Measurements from ENCODE around the gene LMCD1.

LMCD1 gene

DNA sequence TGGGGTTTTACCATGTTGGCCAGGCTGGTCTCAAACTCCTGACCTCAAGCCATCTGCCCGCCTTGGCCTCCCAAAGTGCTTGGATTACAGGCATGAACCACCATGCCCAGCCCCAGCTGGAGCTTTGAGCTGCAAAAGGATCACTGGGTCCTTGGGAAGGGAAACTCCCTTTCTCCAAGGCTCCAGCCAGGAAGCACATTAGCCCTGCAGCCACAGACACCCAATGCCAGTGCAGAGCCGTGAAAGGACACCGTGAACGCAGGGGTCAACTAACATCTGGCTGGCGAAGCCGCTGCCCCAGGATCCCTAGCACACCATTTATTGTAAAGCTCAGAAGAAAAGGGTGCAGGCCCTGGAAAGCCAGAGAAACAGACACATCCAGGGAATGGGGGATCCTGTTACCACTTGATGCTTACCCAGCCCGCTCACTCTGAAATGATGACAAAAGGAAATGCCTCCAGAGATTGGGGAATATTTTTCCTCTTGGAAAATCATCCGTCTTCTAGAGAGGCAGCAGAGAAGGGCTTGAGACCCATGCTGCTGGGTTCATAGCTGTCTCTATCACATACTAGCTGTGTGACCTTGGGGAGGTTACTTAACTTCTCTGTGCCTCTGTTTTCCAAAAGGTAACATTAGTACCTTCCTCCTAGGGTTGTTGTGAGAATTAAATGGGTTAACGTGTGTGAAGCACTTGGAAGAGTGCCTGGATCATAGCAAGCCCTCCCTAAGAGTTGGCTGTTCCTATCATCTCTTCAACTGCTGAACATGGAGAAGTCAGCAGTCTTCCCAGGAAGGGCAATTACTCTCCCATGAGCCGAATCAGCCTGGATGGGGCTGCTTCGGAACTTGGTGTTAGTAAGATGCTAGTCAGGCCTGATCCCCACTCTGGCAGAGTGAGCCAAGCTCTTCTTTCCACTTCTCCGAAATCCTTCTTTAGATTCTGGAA, 40.8 kb downstream of the LMCD1 start:
- TF ChIP-seq, protein P1, sequence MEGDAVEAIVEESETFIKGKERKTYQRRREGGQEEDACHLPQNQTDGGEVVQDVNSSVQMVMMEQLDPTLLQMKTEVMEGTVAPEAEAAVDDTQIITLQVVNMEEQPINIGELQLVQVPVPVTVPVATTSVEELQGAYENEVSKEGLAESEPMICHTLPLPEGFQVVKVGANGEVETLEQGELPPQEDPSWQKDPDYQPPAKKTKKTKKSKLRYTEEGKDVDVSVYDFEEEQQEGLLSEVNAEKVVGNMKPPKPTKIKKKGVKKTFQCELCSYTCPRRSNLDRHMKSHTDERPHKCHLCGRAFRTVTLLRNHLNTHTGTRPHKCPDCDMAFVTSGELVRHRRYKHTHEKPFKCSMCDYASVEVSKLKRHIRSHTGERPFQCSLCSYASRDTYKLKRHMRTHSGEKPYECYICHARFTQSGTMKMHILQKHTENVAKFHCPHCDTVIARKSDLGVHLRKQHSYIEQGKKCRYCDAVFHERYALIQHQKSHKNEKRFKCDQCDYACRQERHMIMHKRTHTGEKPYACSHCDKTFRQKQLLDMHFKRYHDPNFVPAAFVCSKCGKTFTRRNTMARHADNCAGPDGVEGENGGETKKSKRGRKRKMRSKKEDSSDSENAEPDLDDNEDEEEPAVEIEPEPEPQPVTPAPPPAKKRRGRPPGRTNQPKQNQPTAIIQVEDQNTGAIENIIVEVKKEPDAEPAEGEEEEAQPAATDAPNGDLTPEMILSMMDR (IDR thresholded peaks at IDR 0.05; ENCODE audit: extremely low read depth, missing control alignments), result no peak
- no peak for DNase-seq (ENCODE audit: low spot score)

DNA sequence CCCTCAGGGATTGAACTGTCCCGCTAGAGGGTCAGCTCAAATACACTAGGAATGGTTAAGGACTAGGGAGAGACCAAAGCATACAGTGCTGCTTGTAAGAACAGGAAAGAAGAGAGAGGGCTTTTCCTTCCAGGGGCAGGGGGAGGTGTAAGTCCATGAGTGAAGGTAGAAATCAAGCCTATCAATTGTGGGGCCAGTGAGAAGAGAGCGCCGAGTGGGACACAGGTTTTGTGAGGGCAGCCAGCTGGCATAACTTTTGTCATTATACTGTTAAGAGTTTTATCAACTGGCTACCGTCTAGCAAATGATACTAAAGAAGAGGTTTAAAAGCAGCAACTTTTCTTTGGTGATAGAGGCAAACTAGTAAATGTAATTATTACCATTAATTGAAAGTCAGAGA, 45.0 kb downstream of the LMCD1 start:
- DNase-seq (ENCODE audit: low spot score), result no peak
- TF ChIP-seq, protein P1 (IDR thresholded peaks at IDR 0.05; ENCODE audit: extremely low read depth, missing control alignments), result no peak

DNA sequence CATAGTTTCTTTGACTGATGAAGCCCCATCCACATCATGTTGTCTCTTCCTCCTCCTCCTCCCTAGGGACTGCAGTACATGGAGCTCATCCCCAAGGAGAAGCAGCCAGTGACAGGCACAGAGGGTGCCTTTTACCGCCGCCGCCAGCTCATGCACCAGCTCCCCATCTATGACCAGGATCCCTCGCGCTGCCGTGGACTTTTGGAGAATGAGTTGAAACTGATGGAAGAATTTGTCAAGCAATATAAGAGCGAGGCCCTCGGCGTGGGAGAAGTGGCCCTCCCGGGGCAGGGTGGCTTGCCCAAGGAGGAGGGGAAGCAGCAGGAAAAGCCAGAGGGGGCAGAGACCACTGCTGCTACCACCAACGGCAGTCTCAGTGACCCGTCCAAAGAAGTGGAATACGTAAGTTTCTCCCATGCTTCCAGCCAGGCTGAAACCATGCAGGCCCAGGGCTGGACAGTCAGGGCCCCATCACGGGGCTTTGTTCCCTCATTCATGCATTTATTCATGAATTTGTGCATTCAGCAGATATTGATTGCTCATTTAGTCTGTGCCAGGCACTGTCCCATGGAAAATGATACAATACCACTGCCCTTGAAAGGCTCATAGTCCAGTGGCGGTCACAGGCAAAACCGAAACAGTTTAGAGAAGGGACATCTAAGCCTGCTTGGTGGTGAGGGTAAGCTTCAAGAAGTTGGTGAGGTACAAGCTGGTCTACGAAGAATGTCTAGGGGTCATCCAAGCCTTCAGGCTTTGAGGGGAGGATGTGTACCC, 47.1 kb downstream of the LMCD1 start:
- TF ChIP-seq, protein P1 (IDR thresholded peaks at IDR 0.05; ENCODE audit: extremely low read depth, missing control alignments), result no peak
- no peak for DNase-seq (ENCODE audit: low spot score)

DNA sequence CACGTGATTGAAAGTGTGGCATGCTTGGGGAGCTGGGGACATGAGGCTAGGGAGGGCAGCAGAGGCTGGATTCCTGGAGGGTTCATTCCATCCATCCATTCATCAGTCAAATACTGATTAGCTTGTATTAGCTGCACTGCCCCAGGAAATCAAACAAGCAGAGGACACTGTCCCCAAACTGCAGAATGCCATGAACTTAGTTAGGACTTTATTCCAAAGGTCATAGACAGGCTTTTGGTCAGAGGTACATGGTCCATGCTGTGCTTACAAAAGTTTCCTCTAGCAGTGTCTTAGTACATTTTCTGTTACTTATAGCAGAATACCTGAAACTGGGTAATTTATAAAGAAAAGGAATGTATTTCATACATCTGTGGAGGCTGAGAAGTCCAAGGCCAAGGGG, 47.7 kb downstream of the LMCD1 start:
- TF ChIP-seq, protein P1 (IDR thresholded peaks at IDR 0.05; ENCODE audit: extremely low read depth, missing control alignments), result no peak
- no peak for DNase-seq (ENCODE audit: low spot score)

DNA sequence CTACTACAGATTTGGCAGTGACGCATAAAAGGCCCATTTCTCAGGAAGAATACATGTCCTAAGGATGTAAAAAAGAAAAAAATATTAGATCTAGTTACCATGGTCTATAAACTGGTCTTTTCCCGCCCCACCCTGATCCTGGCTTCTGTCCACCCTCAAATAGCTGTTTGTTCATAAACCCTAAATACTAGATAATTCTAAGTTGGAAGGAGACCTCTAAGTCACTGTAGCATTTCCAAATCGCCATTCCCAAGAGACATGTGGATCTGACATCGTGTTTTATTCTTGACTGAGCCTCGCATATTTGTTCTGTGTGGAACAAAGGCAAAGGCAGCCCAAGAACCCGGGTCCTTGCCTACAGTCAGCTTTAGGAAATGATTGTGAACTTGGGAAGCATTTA, 49.0 kb downstream of the LMCD1 start:
- TF ChIP-seq, protein P1 (IDR thresholded peaks at IDR 0.05; ENCODE audit: extremely low read depth, missing control alignments), result no peak
- no peak for DNase-seq (ENCODE audit: low spot score)

DNA sequence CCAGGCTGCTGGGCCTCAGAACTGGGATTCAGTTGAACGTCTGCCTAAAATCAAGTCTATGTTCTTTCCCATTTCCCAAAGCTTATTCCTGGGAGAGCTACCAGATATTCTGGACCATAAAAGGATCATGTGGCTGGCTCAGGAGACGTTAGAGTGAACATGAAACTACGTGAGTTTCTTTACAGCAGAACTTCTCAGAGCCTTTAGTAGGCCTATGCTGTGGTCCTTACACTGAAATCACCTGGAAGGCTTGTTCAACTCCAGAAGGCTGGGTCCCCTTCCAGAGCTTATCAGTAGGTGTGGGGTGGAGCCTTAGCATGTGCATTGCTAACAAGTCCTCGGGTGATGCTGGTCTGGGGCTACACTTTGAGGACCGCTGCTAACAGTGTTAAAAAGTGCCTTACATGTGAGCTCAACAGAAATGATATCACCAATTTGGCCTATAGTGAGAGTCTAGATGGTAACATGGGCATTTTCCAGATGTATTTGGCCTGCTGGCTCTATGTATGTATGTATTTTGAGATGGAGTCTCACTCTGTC, 50.7 kb downstream of the LMCD1 start:
- no peak for DNase-seq (ENCODE audit: low spot score)
- TF ChIP-seq, protein P1 (IDR thresholded peaks at IDR 0.05; ENCODE audit: extremely low read depth, missing control alignments), result no peak

DNA sequence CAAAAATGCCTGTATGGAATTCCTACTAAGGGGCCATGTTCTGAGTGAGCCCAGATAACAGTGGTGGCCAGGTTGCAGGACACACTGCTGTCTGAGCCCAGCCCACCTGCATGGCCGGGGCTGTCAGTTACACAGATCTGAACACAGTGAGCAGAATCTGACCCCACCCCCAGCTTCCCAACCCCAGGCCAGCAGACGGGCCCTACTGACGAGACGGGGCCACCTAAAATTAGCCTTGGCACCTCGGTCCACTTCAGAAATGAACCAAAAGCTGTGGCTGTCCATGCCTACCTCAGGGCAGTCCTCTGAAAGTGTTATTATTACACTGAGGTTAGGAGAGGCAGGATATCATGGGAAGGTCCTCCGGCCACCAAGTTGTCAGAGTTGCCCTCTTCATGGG, 51.8 kb downstream of the LMCD1 start:
- TF ChIP-seq, protein P1 (IDR thresholded peaks at IDR 0.05; ENCODE audit: extremely low read depth, missing control alignments), result no peak
- no peak for DNase-seq (ENCODE audit: low spot score)

Measured in GM20000 (cell line).